NT2/D1 (cell line): Measurements from ENCODE around the gene SYT12.

ENCODE experiments used
- YY1 ChIP-seq: IDR thresholded peaks from 2 replicates; pipeline ENCODE4 v1.6.1; 2011; ENCODE audit not compliant: insufficient read length, insufficient read depth
- ZNF274 ChIP-seq: IDR thresholded peaks from 2 replicates; pipeline ENCODE4 v1.6.1; 2011; ENCODE audit warnings: mild to moderate bottlenecking, low read depth, low read length

- no peak for TF ChIP-seq ZNF274
- TF ChIP-seq YY1, result no peak
These were observed 72.2 kb downstream of the SYT12 start for GRCh38 chr11:67095214-67095507.
